Spleen (tissue), 10 donors: ENCODE data around the gene YARS1. TPM values are rescaled to one million over a fixed set of nuclear protein-coding genes. Genes with fewer than 3 reads are reported as not detected.

ENCODE experiments used
- polyA plus RNA-seq, 3 donors: library from polyadenylated mRNA; stranded (reverse); fragments of 200-250 nt; gene quantifications; one replicate each; pipeline ENCODE4 v1.2.1, GENCODE V29; 2013
- total RNA-seq, 7 donors: library from RNA; depleted of rRNA in 3 of 7; stranded (reverse); fragments of >200 nt in 3 of 7; fragmentation: NEBNext Ultra II Directional in 4 of 7; extraction: Animal tissue kit (Norgen Biotek cat#: 25700) in 4 of 7; gene quantifications; one replicate each; pipeline versions ENCODE4 v1.1.0 to v1.2.1, GENCODE V29; 2016 to 2021
- donor health status: healthy with polysubstance abuse.
- donor health status: DM: no; HTN: no; CAD: no; lungs with moderate emphysema.
- donor health status: DM: no; HTN: no; CAD: no.
- donor health status: Bipolar disorder and iron deficiency.
- donor health status: healthy.
- donor health status: DM: no; HTN: no; CAD: no.
- donor health status: DM: yes; HTN: yes; CAD: no.

YARS1 gene
- total and polyA plus RNA-seq, 10 donors, result 25.7 to 112 (median 52.1) TPM

Other genes with a start within 250 kb of the YARS1 start
- gene ZBTB8OS, start 166.8 kb downstream of the YARS1 start, total RNA-seq, result 10 to 100 TPM; 26.7 to 46.2 (median 35.4) TPM
- 10 to 100 TPM; 52.9 to 70.5 (median 53.1) TPM for gene ZBTB8OS, start 166.8 kb downstream of the YARS1 start, polyA plus RNA-seq
- gene RBBP4, start 166.2 kb downstream of the YARS1 start, total RNA-seq, result 100 to 1,000 TPM; 122 to 181 (median 158) TPM
- gene RBBP4, start 166.2 kb downstream of the YARS1 start, polyA plus RNA-seq, result 10 to 100 TPM; 42.4 to 74.1 (median 61.0) TPM
- 1 to 10 TPM; 1.3 to 9.2 (median 6.5) TPM for gene SYNC, start 114.6 kb downstream of the YARS1 start, total RNA-seq
- 1 to 10 TPM; 1.2 to 4.5 (median 1.7) TPM for gene SYNC, start 114.6 kb downstream of the YARS1 start, polyA plus RNA-seq
- 10 to 100 TPM; 44.1 to 76.3 (median 56.8) TPM for gene S100PBP, start 295 bp upstream of the YARS1 start, total RNA-seq
- 10 to 100 TPM; 15.5 to 25.8 (median 17.4) TPM for gene S100PBP, start 295 bp upstream of the YARS1 start, polyA plus RNA-seq
- not detected for gene FNDC5, start 53.6 kb upstream of the YARS1 start, total RNA-seq
- gene FNDC5, start 53.6 kb upstream of the YARS1 start, polyA plus RNA-seq, result under 1 TPM in 2 of 3 donors, not detected in 1; 0.30 TPM
- under 1 TPM in 1 of 7 donors, not detected in 6; 0.32 TPM for gene HPCA, start 69.1 kb upstream of the YARS1 start, total RNA-seq
- under 1 TPM in 2 of 3 donors, not detected in 1; 0.29 to 0.33 TPM for gene HPCA, start 69.1 kb upstream of the YARS1 start, polyA plus RNA-seq
- 10 to 100 TPM in 6 of 7 donors, 1 to 10 TPM in 1; 9.9 to 24.6 (median 12.5) TPM for gene TMEM54, start 84.0 kb upstream of the YARS1 start, total RNA-seq
- 10 to 100 TPM in 1 of 3 donors, 1 to 10 TPM in 2; 4.3 to 14.1 (median 5.6) TPM for gene TMEM54, start 84.0 kb upstream of the YARS1 start, polyA plus RNA-seq
- 10 to 100 TPM; 20.1 to 38.4 (median 26.7) TPM for gene RNF19B, start 147.5 kb upstream of the YARS1 start, total RNA-seq
- gene RNF19B, start 147.5 kb upstream of the YARS1 start, polyA plus RNA-seq, result 1 to 10 TPM; 3.6 to 9.0 (median 4.4) TPM
- 100 to 1,000 TPM in 4 of 7 donors, 10 to 100 TPM in 3; 83.9 to 139 (median 103) TPM for gene AK2, start 219.5 kb upstream of the YARS1 start, total RNA-seq
- gene AK2, start 219.5 kb upstream of the YARS1 start, polyA plus RNA-seq, result 10 to 100 TPM; 42.8 to 75.1 (median 74.7) TPM